ENCODE data around the gene NSFL1C. TPM values are rescaled to one million over a fixed set of nuclear protein-coding genes. Genes with fewer than 3 reads are reported as not detected.
A peak's percentile ranks its signal among the peaks of the same experiment; 100 is the strongest.

Gene NSFL1C
- total and polyA plus RNA-seq, 9 of the 15 experiments (the other 6 are each of a cell fraction or from before 2014, with no cell fraction given): 20.8 to 119 (median 47.0) TPM

- no peak for TF ChIP-seq ZNF318 (IDR thresholded peaks at IDR 0.05; ENCODE audit: borderline replicate concordance in 1 of 2, low read depth in 1 of 2)
- 0 out of 2 replicates have a peak, but pooled peaks have one; percentile 14 for TF ChIP-seq ZNF12 (CRISPR knock-in tag; IDR thresholded peaks at IDR 0.05)
- peak; percentile 66; the same call in 1 of the 2 replicates for TF ChIP-seq ZNF263 (CRISPR knock-in tag; IDR thresholded peaks at IDR 0.05; ENCODE audit: borderline replicate concordance)
- no peak for TF ChIP-seq CCAR2 (IDR thresholded peaks at IDR 0.05; ENCODE audit: low read depth, low read length)
- TF ChIP-seq ZNF764 (CRISPR knock-in tag; IDR thresholded peaks at IDR 0.05; ENCODE audit: low read depth): no peak; the same call in none of the 2 replicates
- no peak for TF ChIP-seq DLX4 (CRISPR knock-in tag; IDR thresholded peaks at IDR 0.05)
- TF ChIP-seq TCF7 (IDR thresholded peaks at IDR 0.05; ENCODE audit: borderline replicate concordance): peak; percentile 46; the same call in 1 of the 2 replicates
- TF ChIP-seq CBFB (CRISPR knock-in tag; IDR thresholded peaks at IDR 0.05): no peak
- TF ChIP-seq L3MBTL2 (IDR thresholded peaks at IDR 0.05): peak; percentile 40; the same call in 1 of the 2 replicates
- peak; percentile 75 for TF ChIP-seq HCFC1 (IDR thresholded peaks at IDR 0.05; ENCODE audit: low read depth, low read length)
- TF ChIP-seq, protein P1, sequence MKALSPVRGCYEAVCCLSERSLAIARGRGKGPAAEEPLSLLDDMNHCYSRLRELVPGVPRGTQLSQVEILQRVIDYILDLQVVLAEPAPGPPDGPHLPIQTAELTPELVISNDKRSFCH (CRISPR knock-in tag; IDR thresholded peaks at IDR 0.05): no peak
- TF ChIP-seq, protein P1 (tag; IDR thresholded peaks at IDR 0.05): peak; percentile 89; the same call in 1 of the 2 replicates
- TF ChIP-seq POLR2H (tag; IDR thresholded peaks at IDR 0.05; ENCODE audit: low read depth): no peak
- peak; percentile 58 for TF ChIP-seq KDM5B (IDR thresholded peaks at IDR 0.05; ENCODE audit: insufficient replicate concordance, low read depth, low read length)
- TF ChIP-seq, protein P2, sequence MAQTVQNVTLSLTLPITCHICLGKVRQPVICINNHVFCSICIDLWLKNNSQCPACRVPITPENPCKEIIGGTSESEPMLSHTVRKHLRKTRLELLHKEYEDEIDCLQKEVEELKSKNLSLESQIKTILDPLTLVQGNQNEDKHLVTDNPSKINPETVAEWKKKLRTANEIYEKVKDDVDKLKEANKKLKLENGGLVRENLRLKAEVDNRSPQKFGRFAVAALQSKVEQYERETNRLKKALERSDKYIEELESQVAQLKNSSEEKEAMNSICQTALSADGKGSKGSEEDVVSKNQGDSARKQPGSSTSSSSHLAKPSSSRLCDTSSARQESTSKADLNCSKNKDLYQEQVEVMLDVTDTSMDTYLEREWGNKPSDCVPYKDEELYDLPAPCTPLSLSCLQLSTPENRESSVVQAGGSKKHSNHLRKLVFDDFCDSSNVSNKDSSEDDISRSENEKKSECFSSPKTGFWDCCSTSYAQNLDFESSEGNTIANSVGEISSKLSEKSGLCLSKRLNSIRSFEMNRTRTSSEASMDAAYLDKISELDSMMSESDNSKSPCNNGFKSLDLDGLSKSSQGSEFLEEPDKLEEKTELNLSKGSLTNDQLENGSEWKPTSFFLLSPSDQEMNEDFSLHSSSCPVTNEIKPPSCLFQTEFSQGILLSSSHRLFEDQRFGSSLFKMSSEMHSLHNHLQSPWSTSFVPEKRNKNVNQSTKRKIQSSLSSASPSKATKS (CRISPR knock-in tag; IDR thresholded peaks at IDR 0.05): no peak
These were observed at the start of gene NSFL1C (continued) for GRCh38 chr20:1466211-1467081.
